GM20000 (cell line): ENCODE results near the gene PTPRM.

Experiments
- DNase-seq: peaks from one replicate; pipeline ENCODE4 v3.0.0; 2012; ENCODE audit warnings: low spot score
- CTCF ChIP-seq: IDR thresholded peaks from 2 replicates; pipeline ENCODE4 v1.5.1; 2012; ENCODE audit warnings: mild to moderate bottlenecking, control low read depth; ENCODE audit errors: extremely low read depth, missing control alignments

PTPRM gene

GRCh38 chr18:7748251-7749007, 181.3 kb downstream of the PTPRM start:
- no peak for TF ChIP-seq CTCF
- DNase-seq, result no peak

GRCh38 chr18:7749008-7749405, 181.9 kb downstream of the PTPRM start:
- DNase-seq, result no peak
- TF ChIP-seq CTCF, result no peak

- DNase-seq, result no peak
- no peak for TF ChIP-seq CTCF
These were observed 182.4 kb downstream of the PTPRM start for GRCh38 chr18:7749510-7749981.

GRCh38 chr18:7750095-7750663, 183.1 kb downstream of the PTPRM start:
- TF ChIP-seq CTCF, result no peak
- no peak for DNase-seq

GRCh38 chr18:7750966-7751365, 183.8 kb downstream of the PTPRM start:
- DNase-seq, result no peak
- no peak for TF ChIP-seq CTCF

GRCh38 chr18:7754258-7754657, 187.1 kb downstream of the PTPRM start:
- DNase-seq, result no peak
- TF ChIP-seq CTCF, result no peak

- DNase-seq, result no peak
- TF ChIP-seq CTCF, result no peak
These were observed 187.6 kb downstream of the PTPRM start for GRCh38 chr18:7754725-7755181.
